Measurements from ENCODE around the gene COMP. TPM values are rescaled to one million over a fixed set of nuclear protein-coding genes. Genes with fewer than 3 reads are reported as not detected.

Gene COMP
- total RNA-seq, 4 donors from 2014 or later, result 0.40 TPM; not detected in 3

DNA sequence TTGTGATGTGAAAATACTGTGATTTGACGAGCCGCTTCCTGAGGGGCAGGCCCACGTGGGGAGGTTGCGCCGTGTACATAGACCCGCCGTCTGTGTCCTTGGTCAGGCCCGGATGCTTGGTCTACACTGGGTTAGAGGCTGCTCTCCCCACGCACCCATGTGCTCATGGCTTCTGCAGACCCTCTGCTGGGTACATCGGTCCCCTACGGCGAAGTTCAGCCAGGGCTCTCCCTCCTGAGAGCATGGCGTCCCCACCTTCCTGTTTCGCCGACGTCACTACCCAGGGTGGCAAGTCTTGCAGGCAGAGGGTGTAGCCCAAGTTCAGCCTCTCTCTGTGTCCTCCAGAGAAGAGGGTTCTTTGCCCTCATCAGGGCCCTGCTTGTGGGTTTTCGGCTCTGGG, 11.0 kb downstream of the COMP start:
- H3K36me3 ChIP-seq, result no peaks in the 10 kb centered on the region
- DNase-seq, result no peak
- TF ChIP-seq, protein P1, sequence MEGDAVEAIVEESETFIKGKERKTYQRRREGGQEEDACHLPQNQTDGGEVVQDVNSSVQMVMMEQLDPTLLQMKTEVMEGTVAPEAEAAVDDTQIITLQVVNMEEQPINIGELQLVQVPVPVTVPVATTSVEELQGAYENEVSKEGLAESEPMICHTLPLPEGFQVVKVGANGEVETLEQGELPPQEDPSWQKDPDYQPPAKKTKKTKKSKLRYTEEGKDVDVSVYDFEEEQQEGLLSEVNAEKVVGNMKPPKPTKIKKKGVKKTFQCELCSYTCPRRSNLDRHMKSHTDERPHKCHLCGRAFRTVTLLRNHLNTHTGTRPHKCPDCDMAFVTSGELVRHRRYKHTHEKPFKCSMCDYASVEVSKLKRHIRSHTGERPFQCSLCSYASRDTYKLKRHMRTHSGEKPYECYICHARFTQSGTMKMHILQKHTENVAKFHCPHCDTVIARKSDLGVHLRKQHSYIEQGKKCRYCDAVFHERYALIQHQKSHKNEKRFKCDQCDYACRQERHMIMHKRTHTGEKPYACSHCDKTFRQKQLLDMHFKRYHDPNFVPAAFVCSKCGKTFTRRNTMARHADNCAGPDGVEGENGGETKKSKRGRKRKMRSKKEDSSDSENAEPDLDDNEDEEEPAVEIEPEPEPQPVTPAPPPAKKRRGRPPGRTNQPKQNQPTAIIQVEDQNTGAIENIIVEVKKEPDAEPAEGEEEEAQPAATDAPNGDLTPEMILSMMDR (IDR thresholded peaks at IDR 0.05), result no peak
- no peak for TF ChIP-seq POLR2A (IDR thresholded peaks at IDR 0.05)

DNA sequence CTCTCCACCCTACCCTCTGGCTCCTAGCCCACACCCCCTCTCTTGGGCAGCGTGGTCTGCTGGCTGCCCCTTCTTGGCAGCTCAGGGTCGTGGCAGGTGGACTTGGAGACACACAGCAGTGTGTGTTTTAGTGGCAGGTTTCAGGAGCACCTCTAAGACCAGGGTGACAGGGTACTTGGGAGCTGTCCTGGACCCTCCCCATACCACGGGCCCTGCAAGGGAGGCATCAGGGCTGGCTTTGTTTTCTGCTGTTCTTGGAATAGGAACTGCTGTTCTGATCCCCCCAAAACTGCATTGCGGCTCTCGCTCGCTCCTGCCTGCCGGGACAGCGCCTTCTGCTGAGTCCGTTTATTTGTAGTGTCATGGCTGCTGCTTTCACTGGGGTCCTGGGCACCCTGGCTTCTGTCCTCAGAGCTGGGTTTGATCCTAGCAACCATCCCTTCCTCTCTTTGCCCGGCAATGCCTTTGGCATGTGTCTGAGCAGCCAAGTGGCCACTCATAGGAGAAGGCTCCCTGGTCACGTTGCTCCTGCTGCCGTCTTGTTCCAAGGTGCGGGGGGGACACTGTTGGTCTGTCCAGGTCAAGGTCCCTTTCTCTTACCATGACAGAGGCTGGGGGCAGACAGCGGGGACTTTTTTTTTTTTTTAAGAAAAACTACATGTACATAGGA, 12.1 kb downstream of the COMP start:
- no peak for DNase-seq
- Histone ChIP-seq H3K4me3 (no peak overlapping the region), H3K27ac (no peak overlapping the region), H3K9me3 (no peaks in the 10 kb centered on the region), H3K36me3 (no peaks in the 10 kb centered on the region), H3K4me1 (no peaks in the 10 kb centered on the region), H3K27me3 (no peaks in the 10 kb centered on the region)
- TF ChIP-seq, protein P1 (IDR thresholded peaks at IDR 0.05), result no peak
- no peak for TF ChIP-seq POLR2A (IDR thresholded peaks at IDR 0.05)

More for the DNA sequence above, 11.0 kb downstream of the COMP start:
- peaks cover 0 to 3% (median 0%) of the 10 kb centered on the region in 4 donors for H3K9me3 ChIP-seq
- H3K27ac ChIP-seq, result no peak overlapping the region
- H3K27me3 ChIP-seq, result no peaks in the 10 kb centered on the region
- peaks cover 0 to 4% (median under 1%) of the 10 kb centered on the region in 4 donors for H3K4me1 ChIP-seq
- no peak overlapping the region for H3K4me3 ChIP-seq

DNA sequence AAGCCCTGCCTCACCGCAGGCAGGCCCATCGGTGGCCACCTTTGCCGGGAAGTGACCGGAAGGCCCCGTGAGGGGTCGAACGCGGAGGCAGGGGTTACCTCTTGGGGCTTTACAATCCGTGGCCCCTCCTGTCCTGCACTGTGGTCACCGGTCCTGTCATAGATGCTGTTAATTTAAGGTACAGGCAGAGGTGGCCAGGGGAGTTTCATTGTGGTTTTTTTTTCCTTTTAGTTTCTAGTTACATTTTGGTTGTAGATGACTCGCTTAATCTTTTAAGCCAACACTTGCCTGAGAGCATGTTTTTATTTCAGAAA, 13.1 kb downstream of the COMP start:
- no peaks in the 10 kb centered on the region for H3K36me3 ChIP-seq
- no peaks in the 10 kb centered on the region for H3K27me3 ChIP-seq
- DNase-seq, result no peak
- H3K4me3 ChIP-seq, result no peak overlapping the region
- TF ChIP-seq POLR2A (IDR thresholded peaks at IDR 0.05), result no peak
- TF ChIP-seq, protein P1 (IDR thresholded peaks at IDR 0.05), result no peak
- H3K9me3 ChIP-seq, result no peaks in the 10 kb centered on the region
- H3K27ac ChIP-seq, result no peak overlapping the region
- H3K4me1 ChIP-seq, result no peaks in the 10 kb centered on the region

DNA sequence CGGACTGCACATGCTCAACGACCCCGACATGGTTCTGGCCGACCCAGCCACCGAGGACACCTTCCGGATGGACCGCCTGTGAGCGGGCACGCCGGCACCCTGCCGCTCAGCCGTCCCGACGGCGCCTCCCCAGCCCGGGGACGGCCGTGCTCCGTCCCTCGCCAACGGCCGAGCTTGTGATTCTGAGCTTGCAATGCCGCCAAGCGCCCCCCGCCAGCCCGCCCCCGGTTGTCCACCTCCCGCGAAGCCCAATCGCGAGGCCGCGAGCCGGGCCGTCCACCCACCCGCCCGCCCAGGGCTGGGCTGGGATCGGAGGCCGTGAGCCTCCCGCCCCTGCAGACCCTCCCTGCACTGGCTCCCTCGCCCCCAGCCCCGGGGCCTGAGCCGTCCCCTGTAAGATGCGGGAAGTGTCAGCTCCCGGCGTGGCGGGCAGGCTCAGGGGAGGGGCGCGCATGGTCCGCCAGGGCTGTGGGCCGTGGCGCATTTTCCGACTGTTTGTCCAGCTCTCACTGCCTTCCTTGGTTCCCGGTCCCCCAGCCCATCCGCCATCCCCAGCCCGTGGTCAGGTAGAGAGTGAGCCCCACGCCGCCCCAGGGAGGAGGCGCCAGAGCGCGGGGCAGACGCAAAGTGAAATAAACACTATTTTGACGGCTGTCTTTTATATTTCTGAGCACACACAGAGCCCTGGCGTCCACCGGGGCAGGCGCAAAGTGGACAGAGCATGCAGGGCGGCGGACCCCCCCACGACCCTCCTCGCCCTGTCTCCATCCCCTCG, 13.6 kb downstream of the COMP start:
- Histone ChIP-seq H3K4me1 (no peaks in the 10 kb centered on the region), H3K36me3 (no peaks in the 10 kb centered on the region), H3K4me3 (peak overlapping the region in 1 of 4 donors; percentile 9), H3K9me3 (no peaks in the 10 kb centered on the region), H3K27me3 (no peaks in the 10 kb centered on the region), H3K27ac (no peak overlapping the region)
- no peak for DNase-seq
- TF ChIP-seq, protein P1 (IDR thresholded peaks at IDR 0.05), result no peak

DNA sequence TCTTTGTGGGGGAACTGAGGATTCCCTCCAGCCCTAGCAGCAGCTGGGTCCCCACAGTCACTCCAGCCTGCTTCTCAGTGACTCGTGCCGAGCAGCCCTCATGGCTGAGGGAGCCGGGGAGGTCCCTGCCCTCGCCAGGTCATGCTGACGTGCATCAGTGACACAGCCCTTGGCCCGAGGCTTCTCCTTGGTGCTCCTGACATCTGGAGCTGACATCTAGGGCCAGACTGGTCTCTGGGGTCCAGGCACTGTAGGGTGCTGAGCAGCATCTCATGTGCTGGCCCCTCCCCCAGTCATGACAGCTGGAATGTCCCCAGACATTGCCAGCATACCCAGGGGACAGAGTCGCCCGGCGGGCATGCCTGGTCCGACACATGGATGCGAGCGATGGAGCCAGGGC, 14.4 kb downstream of the COMP start:
- no peak for DNase-seq
- Histone ChIP-seq H3K9me3 (no peaks in the 10 kb centered on the region), H3K27me3 (no peaks in the 10 kb centered on the region), H3K36me3 (no peaks in the 10 kb centered on the region), H3K4me3 (no peak overlapping the region), H3K4me1 (no peaks in the 10 kb centered on the region), H3K27ac (no peak overlapping the region)
- TF ChIP-seq, protein P1 (IDR thresholded peaks at IDR 0.05), result no peak
- no peak for TF ChIP-seq POLR2A (IDR thresholded peaks at IDR 0.05)

Data from Peyer's patch (tissue), 4 donors.